Fibroblast of the aortic adventitia (primary cell): Measurements from ENCODE around the gene RNF19B. TPM values are rescaled to one million over a fixed set of nuclear protein-coding genes. Genes with fewer than 3 reads are reported as not detected.

Source experiments
- DNase-seq: peaks from one replicate; pipeline ENCODE4 v3.0.0-alpha.2; 2010; ENCODE audit warnings: low read depth
- H3K4me3 ChIP-seq: 2 replicates; pipeline ENCODE4 v1.5.1; 2011; ENCODE audit warnings: low read depth, mild to moderate bottlenecking, control low read depth, low read length, moderate library complexity
- total RNA-seq: library from RNA; depleted of rRNA; stranded (reverse); fragments of >200 nt; gene quantifications from 2 replicates; pipeline ENCODE4 v1.2.3, GENCODE V29; 2012; ENCODE audit warnings: low replicate concordance
- TF ChIP-seq, protein P1 (sequence below): IDR thresholded peaks from 2 replicates; pipeline ENCODE4 v1.5.1; 2011; ENCODE audit warnings: mild to moderate bottlenecking, low read length, control low read depth, inconsistent platforms; ENCODE audit not compliant: insufficient read depth

The RNF19B gene
- total RNA-seq, 1 donor = 8.5 TPM

DNA sequence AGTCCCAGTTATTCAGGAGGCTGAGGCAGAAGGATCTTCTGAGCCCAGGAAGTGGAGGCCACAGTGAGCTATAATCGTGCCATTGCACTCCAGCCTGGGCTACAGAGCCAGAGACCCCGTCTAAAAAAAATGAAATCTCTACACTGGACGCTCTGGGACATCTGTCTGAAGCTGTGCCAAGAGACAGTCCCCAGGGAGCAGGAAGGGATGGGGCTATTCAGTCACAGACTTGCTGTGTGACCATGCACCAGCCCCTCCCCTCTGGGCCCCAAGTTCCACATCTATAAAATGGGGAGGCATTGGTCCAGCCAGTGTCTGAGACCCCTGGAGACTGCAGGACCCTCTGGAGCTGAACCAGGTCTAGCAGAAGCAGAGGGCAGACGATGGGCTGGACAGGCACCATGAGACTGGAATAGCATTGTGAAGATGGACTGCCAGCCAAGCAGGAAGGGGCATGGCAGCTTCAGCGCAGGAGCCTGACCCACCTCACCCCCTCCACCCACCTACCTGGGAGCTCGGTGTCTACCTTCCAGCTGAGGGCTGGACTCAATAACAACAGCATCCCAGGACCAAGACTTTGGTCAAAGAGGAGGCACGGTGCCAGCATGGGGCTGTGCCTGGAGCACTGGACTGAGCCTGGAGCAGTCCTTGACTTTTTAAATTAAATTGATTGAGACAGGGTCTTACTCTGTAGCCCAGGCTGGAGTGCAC lies 64.9 kb downstream of the RNF19B start:
- H3K4me3 ChIP-seq = no peak overlapping the region
- TF ChIP-seq, protein P1, sequence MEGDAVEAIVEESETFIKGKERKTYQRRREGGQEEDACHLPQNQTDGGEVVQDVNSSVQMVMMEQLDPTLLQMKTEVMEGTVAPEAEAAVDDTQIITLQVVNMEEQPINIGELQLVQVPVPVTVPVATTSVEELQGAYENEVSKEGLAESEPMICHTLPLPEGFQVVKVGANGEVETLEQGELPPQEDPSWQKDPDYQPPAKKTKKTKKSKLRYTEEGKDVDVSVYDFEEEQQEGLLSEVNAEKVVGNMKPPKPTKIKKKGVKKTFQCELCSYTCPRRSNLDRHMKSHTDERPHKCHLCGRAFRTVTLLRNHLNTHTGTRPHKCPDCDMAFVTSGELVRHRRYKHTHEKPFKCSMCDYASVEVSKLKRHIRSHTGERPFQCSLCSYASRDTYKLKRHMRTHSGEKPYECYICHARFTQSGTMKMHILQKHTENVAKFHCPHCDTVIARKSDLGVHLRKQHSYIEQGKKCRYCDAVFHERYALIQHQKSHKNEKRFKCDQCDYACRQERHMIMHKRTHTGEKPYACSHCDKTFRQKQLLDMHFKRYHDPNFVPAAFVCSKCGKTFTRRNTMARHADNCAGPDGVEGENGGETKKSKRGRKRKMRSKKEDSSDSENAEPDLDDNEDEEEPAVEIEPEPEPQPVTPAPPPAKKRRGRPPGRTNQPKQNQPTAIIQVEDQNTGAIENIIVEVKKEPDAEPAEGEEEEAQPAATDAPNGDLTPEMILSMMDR = no peak
- no peak for DNase-seq

DNA sequence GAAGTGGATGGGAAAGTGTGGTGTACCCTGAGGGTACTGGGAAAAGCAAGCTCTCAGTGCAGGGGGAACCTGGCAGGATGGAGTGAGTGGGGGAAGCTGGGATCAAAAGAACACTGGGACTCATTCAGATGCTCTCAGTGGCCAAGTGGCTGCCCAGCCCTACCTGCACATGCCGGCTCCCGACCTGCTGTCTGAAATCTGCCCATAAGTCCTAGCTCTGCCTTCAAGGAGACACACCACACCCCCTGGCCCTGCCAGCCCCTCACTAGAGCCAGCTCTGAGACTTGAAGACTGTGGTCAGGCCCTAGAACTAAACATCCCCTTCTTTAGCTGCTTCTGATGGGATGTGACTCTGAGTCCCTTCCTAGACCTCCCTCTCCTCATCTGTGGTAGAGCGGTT lies 65.7 kb downstream of the RNF19B start:
- TF ChIP-seq, protein P1 = no peak
- DNase-seq = no peak
- H3K4me3 ChIP-seq = no peak overlapping the region

DNA sequence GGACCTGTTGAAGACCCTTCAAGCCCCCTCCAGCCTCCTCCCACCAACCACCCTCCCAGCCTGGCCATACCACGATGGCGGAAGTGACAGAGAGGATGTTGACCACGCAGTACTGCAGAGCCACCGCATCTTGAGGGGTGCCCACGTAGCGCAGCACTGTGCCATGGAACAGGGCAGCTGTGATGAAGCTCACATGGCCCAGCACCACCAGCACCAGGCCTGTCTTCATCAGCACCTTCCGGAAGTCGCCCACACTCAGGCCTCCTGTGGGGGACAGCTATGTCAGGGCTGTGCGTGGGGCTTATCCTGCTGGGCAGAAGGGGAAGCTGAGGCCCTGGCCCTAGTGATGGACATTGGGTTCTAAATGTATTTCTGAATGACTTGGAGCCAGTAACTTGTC lies 66.6 kb downstream of the RNF19B start:
- H3K4me3 ChIP-seq = no peak overlapping the region
- TF ChIP-seq, protein P1 = no peak
- DNase-seq = no peak

DNA sequence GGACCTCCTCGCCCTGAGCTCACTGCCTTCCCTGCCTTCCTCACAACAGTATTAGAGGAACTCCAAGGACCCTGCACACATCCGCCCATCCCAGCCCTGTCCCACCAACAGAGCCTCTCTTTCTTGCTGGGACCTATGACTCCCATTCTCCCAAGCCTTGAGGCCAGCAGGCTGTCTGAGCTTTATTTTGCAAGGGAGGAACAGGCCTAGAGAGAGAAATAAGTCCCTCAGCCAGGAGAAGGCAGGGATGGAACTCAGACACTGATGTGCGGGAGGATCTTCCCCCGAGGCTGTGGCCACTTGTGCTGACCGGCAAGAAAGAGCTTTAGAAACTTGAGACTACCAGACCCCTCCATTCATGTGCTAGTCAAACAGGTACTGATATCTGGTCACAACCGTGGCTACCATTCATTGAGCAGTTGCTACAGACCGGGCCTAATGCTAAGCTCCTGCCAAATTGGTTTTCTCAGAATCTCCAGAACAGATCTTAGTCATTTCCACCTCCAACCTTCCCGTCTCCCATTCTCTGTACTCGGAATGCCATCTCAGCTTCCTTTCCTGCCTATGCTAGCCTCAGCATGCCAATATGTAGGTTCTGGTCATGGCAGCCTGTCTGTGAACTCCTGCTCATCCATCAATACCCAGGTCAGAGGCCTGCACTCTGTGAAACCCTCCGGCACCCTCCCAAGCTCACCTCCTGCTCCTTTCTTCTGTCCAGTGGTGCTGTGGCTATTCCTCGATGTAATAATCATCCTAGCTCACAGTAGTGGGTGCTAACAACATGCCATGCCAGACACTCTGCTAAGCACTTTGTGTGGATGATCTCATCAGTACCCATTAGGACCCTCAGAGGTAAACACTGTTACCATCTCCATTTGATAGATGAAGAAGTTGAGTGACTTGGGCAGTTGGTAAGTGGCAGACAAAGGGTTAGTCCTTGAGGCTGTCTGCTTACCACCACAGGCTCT lies 67.2 kb downstream of the RNF19B start:
- no peak overlapping the region for H3K4me3 ChIP-seq
- TF ChIP-seq, protein P1 = no peak
- no peak for DNase-seq

DNA sequence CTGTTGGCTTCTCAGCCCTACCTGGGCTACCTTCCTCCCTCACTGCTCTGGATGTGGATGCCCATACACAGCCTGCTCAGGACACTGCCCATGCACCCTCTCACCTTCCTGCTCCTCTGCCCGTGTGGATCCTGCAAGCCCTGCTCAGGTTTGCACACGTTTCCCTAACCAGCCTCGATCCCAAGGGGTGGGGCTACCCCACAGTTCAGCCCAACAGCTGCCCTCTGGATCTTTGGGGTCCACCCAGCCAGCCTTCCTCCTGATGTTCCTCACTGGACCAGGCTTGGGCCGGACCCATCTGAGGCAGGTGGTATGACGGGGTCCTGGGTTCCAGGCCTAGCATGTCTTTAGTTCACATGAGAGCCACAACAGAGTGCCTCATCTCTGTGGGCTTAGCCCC lies 68.2 kb downstream of the RNF19B start:
- no peak overlapping the region for H3K4me3 ChIP-seq
- no peak for DNase-seq
- TF ChIP-seq, protein P1 = no peak

DNA sequence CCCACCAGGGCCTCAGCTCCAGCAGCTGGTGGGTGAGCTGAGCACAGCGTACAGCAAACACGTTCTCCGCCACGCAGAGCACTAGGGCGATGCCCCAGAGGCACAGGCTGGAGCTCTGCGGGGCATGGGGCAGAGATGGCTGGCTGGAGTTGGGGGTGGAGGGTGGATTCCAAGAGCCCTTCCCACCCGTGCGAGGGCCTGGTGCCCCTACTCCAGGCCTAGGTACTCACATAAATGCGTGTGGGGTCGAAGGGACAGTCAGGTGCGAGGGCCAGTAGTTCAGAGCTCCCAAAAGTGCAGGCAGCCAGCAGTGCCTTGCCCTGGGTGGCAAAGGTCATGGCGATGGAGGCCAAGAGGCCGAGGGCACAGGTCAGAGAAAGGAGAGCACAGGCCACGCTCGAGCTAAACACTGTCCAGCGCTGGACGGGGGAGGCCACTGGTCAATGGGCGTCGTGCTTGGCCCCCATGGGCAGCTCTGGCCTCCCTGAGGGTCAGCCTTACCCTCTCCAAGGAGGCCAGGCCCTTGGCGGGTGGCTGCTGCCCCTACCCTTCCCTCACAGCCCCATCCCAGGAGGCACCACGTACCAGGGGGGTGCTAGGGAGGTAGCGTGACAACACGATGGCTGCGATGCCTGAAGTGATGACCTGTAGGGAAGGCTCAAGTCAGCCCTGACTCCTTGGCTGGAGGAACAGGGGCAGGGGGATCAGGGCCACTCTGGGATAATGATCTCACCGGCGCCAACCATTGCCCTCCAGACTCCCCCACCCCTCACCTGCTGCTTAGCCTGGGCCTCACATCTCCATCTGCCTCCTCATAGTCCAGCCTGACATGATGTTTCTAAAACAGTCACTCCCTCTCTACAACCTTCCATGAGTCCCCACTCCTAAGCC lies 69.0 kb downstream of the RNF19B start:
- TF ChIP-seq, protein P1 = no peak
- DNase-seq = no peak
- no peak overlapping the region for H3K4me3 ChIP-seq
